Endothelial cell (in vitro differentiated cells): ENCODE data around the gene ENPP5. TPM values are rescaled to one million over a fixed set of nuclear protein-coding genes. Genes with fewer than 3 reads are reported as not detected.

ENCODE experiments used
- DNase-seq: peaks from one replicate; pipeline ENCODE4 v3.0.0; 2021; ENCODE audit warnings: low spot score
- H3K27ac Mint-ChIP-seq: one replicate; pipeline ENCODE4 v1.8.0; 2021; ENCODE audit warnings: mixed read lengths, inconsistent platforms; ENCODE audit not compliant: unreplicated experiment
- H3K27me3 Mint-ChIP-seq: one replicate; pipeline ENCODE4 v1.8.0; 2021; ENCODE audit warnings: mild to moderate bottlenecking, moderate library complexity, mixed read lengths, inconsistent platforms; ENCODE audit not compliant: unreplicated experiment
- H3K36me3 Mint-ChIP-seq: one replicate; pipeline ENCODE4 v1.8.0; 2021; ENCODE audit warnings: mild to moderate bottlenecking, low read depth, mixed read lengths, inconsistent platforms; ENCODE audit not compliant: unreplicated experiment
- H3K4me1 Mint-ChIP-seq: one replicate; pipeline ENCODE4 v1.8.0; 2021; ENCODE audit warnings: mild to moderate bottlenecking, mixed read lengths, inconsistent platforms; ENCODE audit not compliant: unreplicated experiment
- H3K4me3 Mint-ChIP-seq: one replicate; pipeline ENCODE4 v1.8.0; 2021; ENCODE audit warnings: mild to moderate bottlenecking, mixed read lengths, inconsistent platforms; ENCODE audit not compliant: unreplicated experiment
- H3K9me3 Mint-ChIP-seq: one replicate; pipeline ENCODE4 v1.8.0; 2021; ENCODE audit warnings: mixed read lengths, inconsistent platforms; ENCODE audit not compliant: unreplicated experiment
- CTCF ChIP-seq: fragments of 200-600 bp; sonication (generic); IDR thresholded peaks from one replicate; pipeline ENCODE4 v1.5.0; 2021; ENCODE audit warnings: antibody characterized with exemption; ENCODE audit not compliant: unreplicated experiment
- total RNA-seq: library from RNA; stranded (reverse); fragmentation: NEBNext Ultra II Directional; extraction: Animal tissue kit (Norgen Biotek cat#: 25700); gene quantifications from one replicate; pipeline ENCODE4 v1.2.1, GENCODE V29; 2021; ENCODE audit not compliant: unreplicated experiment

Gene ENPP5
- total RNA-seq, 1 donor from 2014 or later = 4.8 TPM

- H3K27me3 Mint-ChIP-seq = no peaks in the 10 kb centered on the region
- no peak overlapping the region for H3K27ac Mint-ChIP-seq
- no peaks in the 10 kb centered on the region for H3K4me1 Mint-ChIP-seq
- DNase-seq = no peak
- no peaks in the 10 kb centered on the region for H3K9me3 Mint-ChIP-seq
- no peaks in the 10 kb centered on the region for H3K36me3 Mint-ChIP-seq
- H3K4me3 Mint-ChIP-seq = no peak overlapping the region
- TF ChIP-seq CTCF = no peak
These were observed 45.0 kb upstream of the ENPP5 start for GRCh38 chr6:46215777-46216176.

- no peaks in the 10 kb centered on the region for H3K4me1 Mint-ChIP-seq
- H3K27me3 Mint-ChIP-seq = no peaks in the 10 kb centered on the region
- TF ChIP-seq CTCF = no peak
- no peaks in the 10 kb centered on the region for H3K36me3 Mint-ChIP-seq
- H3K9me3 Mint-ChIP-seq = no peaks in the 10 kb centered on the region
- H3K27ac Mint-ChIP-seq = no peak overlapping the region
- DNase-seq = no peak
- no peak overlapping the region for H3K4me3 Mint-ChIP-seq
These were observed 44.4 kb upstream of the ENPP5 start for GRCh38 chr6:46215213-46215612.

- Mint-ChIP-seq H3K27me3 (no peaks in the 10 kb centered on the region), H3K4me1 (no peaks in the 10 kb centered on the region), H3K4me3 (no peak overlapping the region), H3K9me3 (no peaks in the 10 kb centered on the region), H3K27ac (no peak overlapping the region), H3K36me3 (no peaks in the 10 kb centered on the region)
- no peak for DNase-seq
- no peak for TF ChIP-seq CTCF
These were observed 41.1 kb upstream of the ENPP5 start for GRCh38 chr6:46211917-46212316.

- H3K4me1 Mint-ChIP-seq = no peaks in the 10 kb centered on the region
- no peak overlapping the region for H3K27ac Mint-ChIP-seq
- no peaks in the 10 kb centered on the region for H3K36me3 Mint-ChIP-seq
- H3K27me3 Mint-ChIP-seq = no peaks in the 10 kb centered on the region
- no peak for DNase-seq
- no peaks in the 10 kb centered on the region for H3K9me3 Mint-ChIP-seq
- H3K4me3 Mint-ChIP-seq = no peak overlapping the region
- no peak for TF ChIP-seq CTCF
These were observed 39.5 kb upstream of the ENPP5 start for GRCh38 chr6:46210294-46210693.

- TF ChIP-seq CTCF = no peak
- H3K36me3 Mint-ChIP-seq = no peaks in the 10 kb centered on the region
- no peak overlapping the region for H3K27ac Mint-ChIP-seq
- no peak for DNase-seq
- H3K4me3 Mint-ChIP-seq = no peak overlapping the region
- H3K27me3 Mint-ChIP-seq = no peaks in the 10 kb centered on the region
- no peaks in the 10 kb centered on the region for H3K4me1 Mint-ChIP-seq
- no peaks in the 10 kb centered on the region for H3K9me3 Mint-ChIP-seq
These were observed 37.5 kb upstream of the ENPP5 start for GRCh38 chr6:46208303-46208702.
